Measurements from ENCODE around the gene CDV3.
A peak's percentile ranks its signal among the peaks of the same experiment; 100 is the strongest.

The CDV3 gene

DNA sequence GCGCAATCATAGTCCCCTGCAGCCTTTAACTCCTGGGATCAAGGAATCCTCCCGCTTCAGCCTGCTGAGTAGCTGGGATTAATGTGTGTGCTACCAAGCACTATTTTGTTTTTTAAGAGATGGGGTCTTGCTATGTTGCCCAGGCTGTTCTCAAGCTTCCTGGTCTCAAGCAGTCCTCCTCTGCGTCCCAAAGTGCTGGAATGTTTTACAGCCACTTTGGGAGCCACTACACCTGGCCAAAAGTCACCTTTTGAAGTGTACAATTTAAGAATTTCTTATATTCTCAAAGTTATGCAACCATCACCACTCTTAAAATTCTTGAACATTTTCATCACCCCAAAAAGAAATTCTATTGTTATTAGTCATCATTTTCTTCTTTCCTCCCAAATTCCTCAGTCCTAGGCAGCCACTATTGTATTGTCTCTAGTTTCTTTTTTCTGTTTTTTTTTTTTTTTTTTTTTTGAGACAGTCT, 17.8 kb downstream of the CDV3 start:
- Histone ChIP-seq H3K36me3 (ENCODE audit: control insufficient read depth, insufficient read depth, low read length) (peaks cover 8% of the 10 kb centered on the region), H3K4me3 (replicated peaks; ENCODE audit: low read depth, low read length) (no peak overlapping the region), H3K27me3 (replicated peaks; ENCODE audit: control insufficient read depth, insufficient read depth, low read length) (no peaks in the 10 kb centered on the region)
- DNase-seq (ENCODE audit: extremely low read depth, insufficient read length), result no peak
- TF ChIP-seq, protein P1, sequence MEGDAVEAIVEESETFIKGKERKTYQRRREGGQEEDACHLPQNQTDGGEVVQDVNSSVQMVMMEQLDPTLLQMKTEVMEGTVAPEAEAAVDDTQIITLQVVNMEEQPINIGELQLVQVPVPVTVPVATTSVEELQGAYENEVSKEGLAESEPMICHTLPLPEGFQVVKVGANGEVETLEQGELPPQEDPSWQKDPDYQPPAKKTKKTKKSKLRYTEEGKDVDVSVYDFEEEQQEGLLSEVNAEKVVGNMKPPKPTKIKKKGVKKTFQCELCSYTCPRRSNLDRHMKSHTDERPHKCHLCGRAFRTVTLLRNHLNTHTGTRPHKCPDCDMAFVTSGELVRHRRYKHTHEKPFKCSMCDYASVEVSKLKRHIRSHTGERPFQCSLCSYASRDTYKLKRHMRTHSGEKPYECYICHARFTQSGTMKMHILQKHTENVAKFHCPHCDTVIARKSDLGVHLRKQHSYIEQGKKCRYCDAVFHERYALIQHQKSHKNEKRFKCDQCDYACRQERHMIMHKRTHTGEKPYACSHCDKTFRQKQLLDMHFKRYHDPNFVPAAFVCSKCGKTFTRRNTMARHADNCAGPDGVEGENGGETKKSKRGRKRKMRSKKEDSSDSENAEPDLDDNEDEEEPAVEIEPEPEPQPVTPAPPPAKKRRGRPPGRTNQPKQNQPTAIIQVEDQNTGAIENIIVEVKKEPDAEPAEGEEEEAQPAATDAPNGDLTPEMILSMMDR (IDR thresholded peaks at IDR 0.05; ENCODE audit: insufficient read depth, low read length, poor library complexity, severe bottlenecking), result no peak

DNA sequence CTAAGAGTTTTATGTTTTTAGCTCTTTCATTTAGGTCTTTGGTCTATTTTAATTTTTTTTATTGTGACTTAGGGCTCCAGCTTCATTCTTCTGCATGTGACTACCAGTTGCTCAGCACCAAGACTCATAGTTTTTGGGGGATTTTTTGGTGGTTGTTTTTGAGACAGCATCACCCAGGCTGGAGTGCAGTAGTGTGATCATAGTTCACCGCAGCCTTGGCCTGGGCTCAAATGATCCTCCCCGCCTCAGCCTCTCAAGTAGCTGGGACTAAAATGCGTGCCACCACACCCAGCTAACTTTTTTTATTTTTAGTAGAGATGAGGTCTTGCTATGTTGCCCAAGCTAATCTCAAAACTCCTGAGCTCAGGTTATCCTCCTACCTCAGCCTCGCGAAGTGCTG, 19.4 kb downstream of the CDV3 start:
- DNase-seq (ENCODE audit: extremely low read depth, insufficient read length), result peak; percentile 52
- TF ChIP-seq, protein P1 (IDR thresholded peaks at IDR 0.05; ENCODE audit: insufficient read depth, low read length, poor library complexity, severe bottlenecking), result no peak
- H3K36me3 ChIP-seq (ENCODE audit: control insufficient read depth, insufficient read depth, low read length), result peaks cover 3% of the 10 kb centered on the region
- no peak overlapping the region for H3K4me3 ChIP-seq (replicated peaks; ENCODE audit: low read depth, low read length)
- no peaks in the 10 kb centered on the region for H3K27me3 ChIP-seq (replicated peaks; ENCODE audit: control insufficient read depth, insufficient read depth, low read length)

DNA sequence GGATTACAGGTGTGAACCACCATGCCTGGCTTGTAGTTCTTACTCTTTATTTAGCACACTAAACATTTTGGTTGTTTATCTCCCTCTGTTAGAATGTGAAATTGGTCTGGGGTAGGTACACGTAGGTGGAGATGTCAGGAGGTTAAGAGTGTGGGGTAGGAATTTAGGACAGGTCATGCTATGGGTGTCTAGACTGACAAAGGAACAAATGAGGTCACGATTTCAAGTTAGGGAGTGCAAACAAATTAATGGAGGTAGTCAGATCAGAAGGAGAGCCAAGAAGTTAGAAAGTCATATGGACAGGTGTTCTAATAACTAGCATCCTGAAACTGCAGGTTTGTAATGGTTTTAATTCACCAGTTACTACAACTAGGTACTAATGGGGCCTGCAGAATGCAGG, 19.8 kb downstream of the CDV3 start:
- peak; percentile 22 for DNase-seq (ENCODE audit: extremely low read depth, insufficient read length)
- Histone ChIP-seq H3K36me3 (ENCODE audit: control insufficient read depth, insufficient read depth, low read length) (peaks cover 1% of the 10 kb centered on the region), H3K27me3 (replicated peaks; ENCODE audit: control insufficient read depth, insufficient read depth, low read length) (no peaks in the 10 kb centered on the region), H3K4me3 (replicated peaks; ENCODE audit: low read depth, low read length) (no peak overlapping the region)
- TF ChIP-seq, protein P1 (IDR thresholded peaks at IDR 0.05; ENCODE audit: insufficient read depth, low read length, poor library complexity, severe bottlenecking), result no peak

DNA sequence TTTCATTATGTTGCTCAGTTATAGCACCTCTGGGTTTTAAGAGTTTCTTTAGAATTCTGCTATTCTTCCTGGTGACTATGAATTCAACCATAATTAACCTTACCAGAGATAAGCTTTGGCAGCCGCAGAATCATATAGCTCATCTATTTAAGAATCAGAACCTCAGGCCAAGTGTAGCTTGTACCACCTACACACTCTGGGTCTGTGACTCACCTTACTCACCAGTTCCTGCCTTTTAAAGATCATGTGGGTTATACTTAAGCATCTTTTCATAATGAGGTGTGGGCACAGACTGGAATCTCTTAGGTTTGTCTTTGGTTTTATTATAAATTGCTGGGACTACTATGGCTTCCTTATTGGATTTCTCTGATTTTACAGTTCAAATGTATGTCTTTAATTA, 21.9 kb downstream of the CDV3 start:
- TF ChIP-seq, protein P1 (IDR thresholded peaks at IDR 0.05; ENCODE audit: insufficient read depth, low read length, poor library complexity, severe bottlenecking), result no peak
- Histone ChIP-seq H3K27me3 (replicated peaks; ENCODE audit: control insufficient read depth, insufficient read depth, low read length) (no peaks in the 10 kb centered on the region), H3K4me3 (replicated peaks; ENCODE audit: low read depth, low read length) (no peak overlapping the region), H3K36me3 (ENCODE audit: control insufficient read depth, insufficient read depth, low read length) (peaks cover 1% of the 10 kb centered on the region; the same call in 1 of the 2 replicates)
- no peak for DNase-seq (ENCODE audit: extremely low read depth, insufficient read length)

DNA sequence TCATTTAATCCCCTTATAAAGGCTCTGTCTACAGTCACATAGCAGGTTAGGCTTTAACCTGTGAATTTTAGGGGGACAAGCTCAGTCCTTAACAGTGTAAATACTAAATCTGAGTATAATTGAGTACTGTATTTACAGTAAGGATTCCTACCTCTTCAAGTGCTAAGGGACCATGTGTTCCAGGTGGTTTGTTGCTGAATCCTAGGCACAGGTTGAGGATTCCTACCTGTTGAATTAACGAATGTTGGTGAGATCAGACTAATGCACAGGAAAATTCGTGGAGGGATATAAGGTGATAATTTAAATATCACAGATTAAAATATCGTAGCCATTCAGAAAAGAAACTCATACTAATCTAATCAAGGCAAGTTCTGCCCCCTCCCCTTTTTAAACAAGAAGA, 24.9 kb downstream of the CDV3 start:
- TF ChIP-seq, protein P1 (IDR thresholded peaks at IDR 0.05; ENCODE audit: insufficient read depth, low read length, poor library complexity, severe bottlenecking), result no peak
- no peak for DNase-seq (ENCODE audit: extremely low read depth, insufficient read length)
- H3K36me3 ChIP-seq (ENCODE audit: control insufficient read depth, insufficient read depth, low read length), result peaks cover 1% of the 10 kb centered on the region; the same call in 1 of the 2 replicates
- H3K27me3 ChIP-seq (replicated peaks; ENCODE audit: control insufficient read depth, insufficient read depth, low read length), result no peaks in the 10 kb centered on the region
- no peak overlapping the region for H3K4me3 ChIP-seq (replicated peaks; ENCODE audit: low read depth, low read length)

DNA sequence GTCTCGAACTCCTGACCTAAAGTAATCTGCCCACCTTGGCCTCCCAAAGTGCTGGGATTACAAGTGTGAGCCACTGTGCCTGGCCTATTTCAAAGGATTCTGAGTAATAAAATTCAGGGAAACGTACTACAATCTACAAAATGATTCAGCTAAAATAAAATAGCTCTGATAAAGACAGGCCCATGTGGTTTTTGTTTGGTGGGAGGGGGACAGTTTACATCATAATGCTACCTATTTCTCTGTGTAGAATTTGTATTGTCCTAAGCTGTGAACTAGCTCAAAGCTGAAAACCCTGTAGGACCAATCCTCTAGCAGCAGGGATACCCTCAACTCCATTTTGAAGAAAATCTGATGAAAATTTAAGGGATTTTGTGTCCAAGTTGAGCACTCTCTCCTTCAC, 25.8 kb downstream of the CDV3 start:
- DNase-seq (ENCODE audit: extremely low read depth, insufficient read length), result no peak
- no peak overlapping the region for H3K4me3 ChIP-seq (replicated peaks; ENCODE audit: low read depth, low read length)
- TF ChIP-seq, protein P1 (IDR thresholded peaks at IDR 0.05; ENCODE audit: insufficient read depth, low read length, poor library complexity, severe bottlenecking), result no peak
- peaks cover 1% of the 10 kb centered on the region; the same call in 1 of the 2 replicates for H3K36me3 ChIP-seq (ENCODE audit: control insufficient read depth, insufficient read depth, low read length)
- no peaks in the 10 kb centered on the region for H3K27me3 ChIP-seq (replicated peaks; ENCODE audit: control insufficient read depth, insufficient read depth, low read length)
